LHCN-M2 (cell line): ENCODE measurements around the gene ABLIM3. TPM values are rescaled to one million over a fixed set of nuclear protein-coding genes. Genes with fewer than 3 reads are reported as not detected.

ENCODE experiments used
- DNase-seq: peaks from one replicate; pipeline ENCODE4 v3.0.0-alpha.2; 2012; ENCODE audit warnings: low read depth
- total RNA-seq: library from RNA; depleted of rRNA; stranded (reverse); fragments of >200 nt; gene quantifications from 2 replicates; pipeline ENCODE4 v1.2.3, GENCODE V29; 2014

Gene ABLIM3
- total RNA-seq, 1 experiment from 2014 or later, result 75.5 TPM

DNA sequence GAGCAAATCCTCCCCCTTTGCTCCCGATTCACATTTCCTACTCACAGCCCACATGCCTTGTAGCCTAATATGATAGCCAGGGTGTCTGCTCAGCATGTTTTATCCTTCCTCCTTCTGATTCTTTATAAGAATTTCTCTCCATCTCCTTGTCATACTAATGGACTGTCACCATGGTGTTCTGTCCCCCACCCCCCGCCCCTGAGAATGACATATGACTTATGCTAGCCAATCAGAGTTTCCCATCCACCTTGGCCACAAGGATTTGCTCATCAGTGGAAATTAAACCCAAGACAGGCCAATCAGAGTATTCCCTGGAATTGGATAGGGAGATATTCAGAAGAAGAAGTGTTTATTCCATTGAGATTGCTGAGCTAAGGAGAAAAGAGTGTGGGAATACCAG is 16.0 kb downstream of the ABLIM3 start:
- no peak for DNase-seq

DNA sequence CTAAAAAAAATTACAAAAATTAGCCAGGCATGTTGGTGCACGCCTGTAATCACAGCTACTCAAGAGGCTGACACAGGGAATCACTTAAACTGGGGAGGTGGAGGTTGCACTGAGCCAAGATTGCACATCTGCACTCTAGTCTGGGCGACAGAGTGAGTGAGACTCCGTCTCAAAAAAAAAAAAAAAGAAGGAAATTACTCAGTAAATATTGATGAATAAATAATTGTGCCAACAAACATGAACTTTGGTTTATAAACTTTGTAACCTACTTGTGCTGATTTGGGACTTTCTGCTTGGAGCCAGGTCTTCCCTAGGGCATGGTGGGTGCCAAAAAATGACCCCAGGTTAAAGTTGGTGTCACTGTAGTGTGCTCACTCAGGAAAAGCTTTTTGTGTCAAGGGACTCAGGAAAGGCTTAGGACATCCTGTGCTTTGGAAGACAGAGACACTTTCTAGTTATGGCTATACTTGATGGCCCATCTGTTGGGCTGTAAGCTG is 19.0 kb downstream of the ABLIM3 start:
- no peak for DNase-seq

GRCh38 chr5:149161026-149161687 is 19.9 kb downstream of the ABLIM3 start:
- no peak for DNase-seq

DNA sequence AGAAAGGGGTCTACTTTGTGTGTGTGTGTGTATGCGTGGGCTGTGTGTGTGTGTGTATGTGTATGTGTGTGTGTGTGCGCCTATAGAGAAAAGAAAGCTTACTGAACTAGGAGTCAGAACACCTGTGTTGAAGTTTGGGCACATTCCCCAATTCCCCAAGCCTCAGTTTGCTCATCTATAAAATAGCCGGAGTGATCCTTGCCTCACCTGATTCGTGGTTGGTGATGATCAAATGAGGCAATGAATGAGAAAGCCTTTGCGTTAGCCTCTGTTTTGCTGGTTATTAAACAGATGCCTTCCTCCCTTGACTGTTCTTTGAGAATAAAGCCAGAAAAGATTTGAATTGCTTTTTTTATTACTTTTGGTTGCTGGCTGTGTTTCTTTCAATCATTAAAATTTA is 20.6 kb downstream of the ABLIM3 start:
- DNase-seq, result no peak

GRCh38 chr5:149162401-149163084 is 21.2 kb downstream of the ABLIM3 start:
- no peak for DNase-seq

DNA sequence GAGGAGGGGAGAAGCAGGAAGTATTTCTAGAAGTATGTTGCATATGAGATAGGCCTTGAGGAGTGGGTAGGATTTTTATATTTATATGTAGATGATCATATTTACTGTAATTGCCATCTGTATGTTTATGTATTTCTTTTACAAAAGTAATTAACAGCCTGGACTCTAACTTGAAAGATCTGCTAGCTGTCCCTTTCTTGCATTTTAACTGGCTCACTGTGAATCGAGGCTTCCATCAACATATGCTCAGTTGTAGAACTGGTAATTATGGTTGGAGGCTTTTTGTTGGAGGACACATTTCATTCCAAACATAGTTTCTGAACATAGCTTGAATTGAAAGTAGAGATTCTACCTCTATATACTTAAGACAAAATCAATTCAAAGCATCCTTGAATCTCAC is 23.4 kb downstream of the ABLIM3 start:
- no peak for DNase-seq

- DNase-seq, result no peak
Measured at GRCh38 chr5:149166128-149166527, 24.8 kb downstream of the ABLIM3 start.

DNA sequence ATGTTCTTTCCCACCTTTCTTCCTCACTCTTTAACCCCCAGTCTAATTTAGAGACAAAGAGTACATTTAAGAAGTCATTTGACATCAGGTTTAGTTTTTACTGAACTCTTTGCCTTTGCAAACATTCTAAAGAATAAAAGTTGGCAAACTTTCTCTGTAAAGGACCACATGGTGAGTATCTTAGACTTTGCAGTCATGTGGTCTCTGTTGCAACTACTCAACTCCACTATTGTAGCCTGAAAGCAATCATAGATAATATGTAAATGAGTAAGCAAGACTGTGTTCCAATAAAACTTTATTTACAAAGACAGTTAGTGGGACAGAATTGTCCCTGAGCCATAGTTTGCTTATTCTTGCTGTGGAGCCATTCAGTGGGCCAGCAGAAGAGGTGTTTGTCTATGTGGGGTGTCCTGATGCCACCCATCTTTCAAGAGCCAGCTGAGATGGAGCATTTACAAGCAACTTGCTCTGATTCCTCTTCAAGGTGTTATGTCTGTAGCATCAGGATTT is 25.4 kb downstream of the ABLIM3 start:
- no peak for DNase-seq

DNA sequence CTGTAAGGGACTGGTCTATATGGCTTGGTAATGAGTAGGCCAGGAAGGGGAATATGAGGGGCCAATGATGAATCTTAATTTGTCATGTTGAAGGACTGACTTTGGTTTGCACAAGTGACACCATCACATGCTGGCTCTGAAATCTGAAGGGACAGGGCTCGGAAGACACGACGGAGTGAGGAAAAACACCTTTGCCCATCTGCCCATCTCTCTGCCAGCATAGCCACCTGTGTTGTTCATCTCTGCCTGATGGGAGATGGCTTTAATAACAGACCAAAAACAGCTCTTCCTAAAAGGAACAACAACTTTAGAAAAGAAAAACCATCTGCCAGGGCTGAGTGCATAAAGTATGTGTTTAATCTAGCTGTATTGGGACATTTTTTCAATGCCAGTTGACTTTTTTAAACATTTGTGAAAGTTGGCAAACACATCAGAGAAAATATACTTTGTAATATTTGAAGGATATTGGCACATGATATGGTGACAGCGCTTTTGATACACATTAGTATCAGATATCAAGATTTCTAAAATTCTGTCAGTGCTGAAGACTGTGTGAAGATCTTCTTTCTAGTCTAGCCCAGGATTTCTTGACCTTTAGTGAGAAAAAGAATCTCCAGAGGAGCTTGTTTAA is 27.1 kb downstream of the ABLIM3 start:
- no peak for DNase-seq

DNA sequence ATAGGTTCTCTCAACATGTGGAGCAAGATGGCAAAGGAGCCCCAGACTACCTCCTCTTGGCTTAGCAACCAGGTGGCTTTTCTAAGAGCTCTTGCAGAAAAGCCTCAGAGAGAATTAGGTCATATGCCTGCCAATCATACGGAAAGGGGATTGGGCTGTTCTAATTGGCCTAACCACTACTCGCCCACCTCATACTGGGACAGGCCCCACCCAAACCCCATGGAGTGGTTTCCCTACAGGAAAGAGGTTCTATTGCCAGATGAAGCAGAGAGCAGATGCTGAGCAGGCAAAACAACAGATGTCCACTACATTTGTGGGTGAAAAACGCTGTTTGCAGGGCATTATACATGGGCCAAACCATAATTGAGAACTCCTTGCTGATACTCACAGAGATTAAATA is 29.0 kb downstream of the ABLIM3 start:
- DNase-seq, result peak; percentile 84

DNA sequence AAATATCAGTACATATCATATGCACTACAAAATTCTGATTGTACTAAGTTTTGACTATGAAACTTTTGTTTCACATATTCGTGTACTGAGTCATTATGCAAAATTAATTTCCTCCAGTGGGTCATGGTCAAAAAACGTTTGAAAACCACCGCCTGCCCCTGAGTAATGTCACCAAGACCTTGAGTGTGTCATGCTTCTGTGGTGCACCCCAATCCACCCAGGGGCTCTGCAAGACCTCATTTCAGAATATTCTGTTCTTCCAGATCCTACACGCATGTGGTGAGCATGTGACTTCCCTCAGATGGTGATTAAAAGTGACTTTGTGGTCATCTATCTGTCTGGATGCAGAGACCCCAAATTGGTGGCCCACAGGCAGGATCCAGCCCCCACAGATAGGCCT is 31.0 kb downstream of the ABLIM3 start:
- peak; percentile 95 for DNase-seq

DNA sequence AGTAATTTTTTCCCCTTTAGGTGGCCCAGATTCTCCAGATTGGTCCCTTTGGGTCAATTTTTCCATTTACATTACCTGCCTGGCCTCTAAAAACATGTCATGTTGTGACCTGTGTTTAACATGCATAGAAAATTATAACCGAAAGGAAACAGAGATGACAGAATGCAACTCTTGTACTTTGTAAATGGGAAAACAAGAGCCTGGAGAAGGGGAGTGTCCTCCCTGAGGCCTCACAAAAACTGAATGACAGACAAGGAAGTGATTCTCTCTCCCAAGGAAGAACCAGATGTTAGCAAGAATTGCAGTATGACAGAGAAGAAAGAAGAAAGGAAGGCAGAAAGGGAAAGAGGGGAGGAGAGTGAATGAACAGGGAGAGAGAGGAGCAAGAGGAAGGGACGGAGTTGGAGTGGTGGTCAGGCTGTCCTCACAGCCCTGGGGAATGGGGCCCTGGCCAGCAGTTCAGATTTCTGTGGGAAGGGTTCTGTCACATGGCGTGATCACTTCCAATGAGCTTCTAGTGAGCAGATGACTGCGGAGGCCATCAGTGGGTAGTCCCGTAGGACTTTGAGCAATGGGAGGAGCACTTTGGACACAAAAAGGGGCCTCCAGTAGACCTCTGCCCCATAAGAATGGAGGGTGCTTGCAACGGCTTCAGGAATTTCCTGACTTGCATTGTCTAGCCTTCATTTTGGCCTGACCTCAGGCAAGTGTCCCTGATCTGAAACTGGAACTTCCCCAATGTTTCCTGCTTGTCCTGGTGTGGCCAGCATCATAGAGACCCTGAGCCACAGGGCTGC is 31.6 kb downstream of the ABLIM3 start:
- no peak for DNase-seq

DNA sequence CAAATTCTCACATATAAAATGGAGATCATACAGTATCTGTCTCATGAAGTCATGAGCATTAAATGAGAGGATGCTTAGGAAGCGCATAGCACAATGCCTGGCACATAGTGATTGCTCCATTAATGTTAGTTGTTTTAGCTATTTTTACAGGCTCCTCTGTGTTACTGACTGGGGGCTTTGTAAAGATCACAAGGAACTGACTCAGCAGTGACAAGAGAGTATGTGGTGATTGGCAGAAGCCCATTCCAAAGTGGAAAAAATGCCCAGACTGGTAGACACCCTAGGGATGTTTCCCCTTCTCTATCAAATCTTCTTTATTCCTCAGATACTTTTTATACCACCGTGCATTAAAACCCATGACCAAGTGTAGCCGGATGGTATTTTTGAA is 33.5 kb downstream of the ABLIM3 start:
- DNase-seq, result peak; percentile 51

DNA sequence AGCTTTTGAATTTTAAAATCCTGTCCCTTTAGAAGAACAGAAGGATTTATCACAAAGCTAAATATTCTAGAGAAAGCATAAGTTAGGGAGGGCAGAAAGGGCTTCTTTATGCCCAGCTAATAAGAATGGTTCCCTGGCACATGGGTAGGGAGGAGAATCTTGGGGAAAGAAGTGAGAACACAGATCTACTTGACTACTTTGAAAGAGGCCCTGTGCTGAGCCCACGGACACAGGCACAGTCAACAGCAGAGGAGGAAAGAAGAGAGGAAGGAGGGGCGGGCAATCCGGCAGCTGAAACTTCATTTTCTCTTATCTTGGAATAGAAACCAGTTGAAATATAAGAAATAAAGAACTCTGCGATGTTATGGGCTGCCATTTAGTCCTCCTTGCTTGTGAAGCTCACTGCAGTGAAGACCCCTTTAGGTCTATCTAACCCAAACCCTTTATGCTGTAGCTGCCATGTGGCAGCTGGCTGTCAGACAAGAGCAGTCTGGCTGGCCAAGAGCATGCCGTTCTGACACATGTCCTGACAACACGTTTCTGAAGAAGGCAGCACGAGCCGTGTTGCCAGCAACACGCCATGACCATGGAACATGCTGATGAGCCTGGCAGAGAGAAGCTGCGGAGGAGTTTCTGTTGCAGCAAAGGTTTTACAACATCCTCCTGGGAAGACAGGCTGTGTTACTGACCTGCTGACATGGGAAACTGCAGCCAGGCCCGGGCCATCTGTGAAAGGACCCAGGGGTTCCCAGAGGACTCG is 34.2 kb downstream of the ABLIM3 start:
- DNase-seq, result no peak

GRCh38 chr5:149177339-149177843 is 36.1 kb downstream of the ABLIM3 start:
- no peak for DNase-seq

DNA sequence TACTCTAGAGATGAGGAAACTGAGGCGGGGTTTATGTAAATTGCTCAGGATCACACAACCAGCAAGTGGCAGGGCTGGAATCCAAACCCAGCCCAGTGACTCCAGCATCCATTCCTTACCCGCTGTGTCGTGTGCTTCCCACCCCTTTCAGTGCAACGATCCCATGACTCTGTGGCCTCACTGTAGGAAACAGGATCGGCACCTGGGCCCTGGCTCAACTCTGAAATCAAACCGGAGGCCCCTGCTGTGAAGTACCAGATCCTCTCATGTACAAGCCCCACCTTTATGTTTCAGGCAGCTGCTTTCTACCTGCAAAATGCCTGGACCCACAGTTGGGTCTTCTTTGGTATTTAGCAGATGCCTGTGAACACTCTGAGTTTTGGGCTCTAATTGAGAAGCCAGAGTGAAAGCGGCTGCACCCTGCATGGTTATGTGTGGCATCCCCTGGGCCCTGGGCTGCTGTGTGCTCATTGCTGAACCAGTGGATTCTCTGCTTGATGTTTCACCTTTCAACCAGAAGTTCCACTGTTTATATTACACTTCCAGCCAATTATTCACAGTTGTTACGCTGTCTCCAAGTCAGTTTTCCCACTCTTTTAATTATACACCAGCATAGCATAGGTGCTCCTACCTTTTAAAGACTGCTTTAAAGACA is 36.7 kb downstream of the ABLIM3 start:
- DNase-seq, result no peak

DNA sequence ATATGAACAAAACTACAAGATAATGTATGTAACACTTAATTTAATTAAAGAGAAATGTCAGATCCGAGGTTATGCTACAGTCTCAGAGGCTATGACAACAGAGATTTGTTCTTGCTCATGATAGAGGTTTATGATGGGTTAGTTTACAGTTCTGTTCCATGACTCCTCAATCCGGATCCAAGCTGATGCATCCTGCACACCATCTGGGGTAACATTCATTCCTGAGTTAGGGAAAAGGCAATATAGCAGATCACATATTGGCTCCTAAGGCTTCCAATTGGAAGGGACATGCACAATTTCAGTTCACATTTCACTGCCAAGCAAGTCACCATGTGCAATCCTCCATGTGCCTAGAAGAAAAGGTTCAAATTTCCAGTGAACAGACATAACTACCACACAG is 40.4 kb downstream of the ABLIM3 start:
- DNase-seq, result peak; percentile 42

- DNase-seq, result no peak
Measured at GRCh38 chr5:149182241-149182640, 40.9 kb downstream of the ABLIM3 start.

DNA sequence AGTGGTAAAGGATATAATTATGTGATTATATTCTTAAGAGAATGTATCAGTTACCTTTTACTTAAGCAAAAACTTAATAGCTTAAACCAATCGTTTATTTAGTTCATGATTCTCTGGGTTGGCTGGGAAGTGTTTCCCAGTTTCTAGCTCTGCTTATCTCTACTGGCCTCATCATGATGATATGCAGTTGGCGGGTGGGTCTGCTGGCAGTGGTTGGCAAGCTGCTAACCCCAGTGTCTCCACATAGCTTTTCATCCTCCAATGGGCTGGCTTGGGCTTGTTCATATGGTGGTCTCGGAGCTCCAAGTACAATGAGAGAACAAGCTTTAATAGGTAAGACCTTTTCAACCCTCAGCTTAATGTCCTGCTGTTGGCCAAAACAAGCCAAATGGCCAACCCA is 43.8 kb downstream of the ABLIM3 start:
- DNase-seq, result no peak

DNA sequence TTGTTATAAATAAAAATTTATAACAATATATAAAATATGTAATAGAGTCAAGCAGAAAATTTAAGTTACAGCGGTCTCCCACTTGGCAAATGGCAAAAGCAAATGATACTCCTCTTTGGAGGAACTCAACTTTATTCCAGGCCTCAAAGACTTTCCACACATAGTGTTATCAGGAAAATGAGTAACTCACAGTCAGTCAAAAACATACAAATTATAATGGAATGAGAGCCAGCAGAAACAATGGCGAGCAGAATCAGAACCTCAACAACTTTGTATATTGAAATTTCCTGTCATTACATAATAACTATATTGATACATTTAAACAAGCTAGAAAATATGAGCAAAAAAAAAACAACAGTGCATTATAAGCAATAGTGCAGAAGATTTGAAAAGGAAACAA is 45.2 kb downstream of the ABLIM3 start:
- DNase-seq, result no peak
